Tibial nerve (tissue), 4 donors: ENCODE results near the gene FAAP20. TPM values are rescaled to one million over a fixed set of nuclear protein-coding genes. Genes with fewer than 3 reads are reported as not detected.

Experiments used
- DNase-seq, 2 donors: peaks; one replicate each; pipeline ENCODE4 v3.0.0-alpha.2; 2019; ENCODE audit warnings: low spot score in 2 of 2
- H3K27ac ChIP-seq, 4 donors: fragments of 200-600 bp; sonication (generic) in 3 of 4; one replicate each; pipeline ENCODE4 v1.5.1; 2017 to 2019; ENCODE audit warnings: mild to moderate bottlenecking in 1 of 4
- H3K27me3 ChIP-seq, 2 donors: fragments of 200-600 bp; sonication (generic) in 1 of 2; one replicate each; pipeline versions ENCODE4 v1.5.1 to v1.6.0; 2017 to 2019
- H3K36me3 ChIP-seq, 3 donors: fragments of 200-600 bp; sonication (generic); one replicate each; pipeline ENCODE4 v1.5.1; 2018 to 2019
- H3K4me1 ChIP-seq, 4 donors: fragments of 200-600 bp; sonication (generic) in 3 of 4; one replicate each; pipeline ENCODE4 v1.5.1; 2017 to 2019
- H3K4me3 ChIP-seq, 4 donors: fragments of 200-600 bp; sonication (generic) in 3 of 4; one replicate each; pipeline ENCODE4 v1.5.1; 2017 to 2019; ENCODE audit warnings: mild to moderate bottlenecking in 1 of 4, moderate library complexity in 1 of 4
- H3K9me3 ChIP-seq, 4 donors: fragments of 200-600 bp; sonication (generic) in 3 of 4; one replicate each; pipeline ENCODE4 v1.5.1; 2017 to 2019
- CTCF ChIP-seq, 5 experiments: fragments of 200-600 bp in 3 of 5; fragments of 450-650 bp in 2 of 5; sonication (generic) in 3 of 5; IDR thresholded peaks; one replicate each; pipeline ENCODE4 v1.5.1; 2016 to 2019; ENCODE audit warnings: antibody characterized with exemption in 5 of 5, mild to moderate bottlenecking in 3 of 5, moderate library complexity in 2 of 5
- EP300 ChIP-seq, 2 donors: sonication (generic); formaldehyde crosslinking; IDR thresholded peaks; one replicate each; pipeline ENCODE4 v1.6.1; 2017; ENCODE audit warnings: antibody characterized with exemption in 2 of 2, mild to moderate bottlenecking in 1 of 2
- POLR2A ChIP-seq, 2 donors: fragments of 450-650 bp; IDR thresholded peaks; one replicate each; pipeline ENCODE4 v1.6.1; 2017; ENCODE audit warnings: antibody characterized with exemption in 2 of 2, mild to moderate bottlenecking in 2 of 2, moderate library complexity in 2 of 2
- WGBS, 2 donors: methylation state at CpG; one replicate each; pipeline ENCODE4 v1.1.5; 2018; 5-methylcytosine and 5-hydroxymethylcytosine counted together
- total RNA-seq, 4 donors: library from RNA; depleted of rRNA; stranded (reverse); fragments of >200 nt; gene quantifications; one replicate each; pipeline ENCODE4 v1.1.0, GENCODE V29; 2016

FAAP20 gene
- total RNA-seq, 4 donors from 2014 or later, result 32.8 to 60.9 (median 47.3) TPM

- Histone ChIP-seq H3K27ac (peak overlapping the region; percentile 88 to 99 (median 98)), H3K36me3 (no peaks in the 10 kb centered on the region), H3K4me3 (peak overlapping the region in 1 of 4 donors; percentile 0), H3K4me1 (peaks cover 0 to 49% (median 36%) of the 10 kb centered on the region in 4 donors), H3K27me3 (no peaks in the 10 kb centered on the region), H3K9me3 (no peaks in the 10 kb centered on the region)
- no peak for TF ChIP-seq CTCF (IDR thresholded peaks at IDR 0.05)
- TF ChIP-seq POLR2A (IDR thresholded peaks at IDR 0.05), result no peak
- no peak for TF ChIP-seq EP300 (IDR thresholded peaks at IDR 0.05)
- no peak for DNase-seq
- WGBS, 2 donors, result 22 to 26% methylated on average over 5 to 17 of the region's 21 CpGs
Measured at GRCh38 chr1:2214541-2215241, 20.1 kb upstream of the FAAP20 start.

GRCh38 chr1:2213576-2214505 is 19.3 kb upstream of the FAAP20 start:
- TF ChIP-seq POLR2A (IDR thresholded peaks at IDR 0.05), result peak in 1 of 2 donors; percentile 54
- no peak for TF ChIP-seq CTCF (IDR thresholded peaks at IDR 0.05)
- peak; percentile 51 to 88 for TF ChIP-seq EP300 (IDR thresholded peaks at IDR 0.05)
- peak overlapping the region; percentile 88 to 99 (median 98) for H3K27ac ChIP-seq
- H3K4me3 ChIP-seq, result peak overlapping the region; percentile 2 to 35 (median 20)
- H3K4me1 ChIP-seq, result peaks cover 0 to 57% (median 41%) of the 10 kb centered on the region in 4 donors
- WGBS, 2 donors, result 14 to 22% methylated on average over 14 to 27 of the region's 32 CpGs
- H3K9me3 ChIP-seq, result no peaks in the 10 kb centered on the region
- peak; percentile 80 to 82 for DNase-seq
- no peaks in the 10 kb centered on the region for H3K27me3 ChIP-seq
- no peaks in the 10 kb centered on the region for H3K36me3 ChIP-seq

GRCh38 chr1:2212532-2213491 is 18.2 kb upstream of the FAAP20 start:
- Histone ChIP-seq H3K36me3 (no peaks in the 10 kb centered on the region), H3K4me3 (peak overlapping the region; percentile 10 to 35 (median 24)), H3K9me3 (no peaks in the 10 kb centered on the region), H3K4me1 (peaks cover 0 to 68% (median 52%) of the 10 kb centered on the region in 4 donors), H3K27me3 (no peaks in the 10 kb centered on the region), H3K27ac (peak overlapping the region; percentile 88 to 99 (median 98))
- WGBS, 2 donors, result 3 to 5% methylated on average over 28 to 45 of the region's 49 CpGs
- peak; percentile 90 to 91 for DNase-seq
- TF ChIP-seq EP300 (IDR thresholded peaks at IDR 0.05) (peak; percentile 81 to 89), POLR2A (IDR thresholded peaks at IDR 0.05) (peak in 1 of 2 donors; percentile 20), CTCF (IDR thresholded peaks at IDR 0.05) (peak in 4 of 5 experiments; percentile 14 to 72 (median 44))

GRCh38 chr1:2212274-2212531 is 17.6 kb upstream of the FAAP20 start:
- no peak for TF ChIP-seq POLR2A (IDR thresholded peaks at IDR 0.05)
- peaks cover 0 to 74% (median 56%) of the 10 kb centered on the region in 4 donors for H3K4me1 ChIP-seq
- no peak for DNase-seq

GRCh38 chr1:2210786-2211185 is 16.2 kb upstream of the FAAP20 start:
- Histone ChIP-seq H3K36me3 (no peaks in the 10 kb centered on the region), H3K4me1 (peaks cover under 1 to 88% (median 68%) of the 10 kb centered on the region in 4 donors), H3K27me3 (no peaks in the 10 kb centered on the region), H3K27ac (peak overlapping the region in 3 of 4 donors; percentile 26 to 91 (median 47)), H3K9me3 (no peaks in the 10 kb centered on the region), H3K4me3 (no peak overlapping the region)
- TF ChIP-seq CTCF (IDR thresholded peaks at IDR 0.05) (no peak), POLR2A (IDR thresholded peaks at IDR 0.05) (no peak), EP300 (IDR thresholded peaks at IDR 0.05) (no peak)
- no peak for DNase-seq
- WGBS, 2 donors, result 89 to 90% methylated on average over 12 of the region's 13 CpGs

More at GRCh38 chr1:2212274-2212531, 17.6 kb upstream of the FAAP20 start:
- WGBS, 2 donors, result 29 to 39% methylated on average over 9 to 10 of the region's 10 CpGs
- no peaks in the 10 kb centered on the region for H3K9me3 ChIP-seq
- peak overlapping the region in 3 of 4 donors; percentile 18 to 35 (median 30) for H3K4me3 ChIP-seq
- H3K36me3 ChIP-seq, result no peaks in the 10 kb centered on the region
- peak overlapping the region; percentile 88 to 99 (median 98) for H3K27ac ChIP-seq
- no peaks in the 10 kb centered on the region for H3K27me3 ChIP-seq
